ENCODE data around the gene UVRAG.

UVRAG gene

GRCh38 chr11:76158394-76159302, 343.6 kb downstream of the UVRAG start:
- DNase-seq (ENCODE audit: extremely low read depth, insufficient read length) = no peak
- H3K4me3 ChIP-seq (replicated peaks; ENCODE audit: low read depth, low read length) = no peak overlapping the region
- no peaks in the 10 kb centered on the region for H3K36me3 ChIP-seq (ENCODE audit: control insufficient read depth, insufficient read depth, low read length)
- TF ChIP-seq, protein P1, sequence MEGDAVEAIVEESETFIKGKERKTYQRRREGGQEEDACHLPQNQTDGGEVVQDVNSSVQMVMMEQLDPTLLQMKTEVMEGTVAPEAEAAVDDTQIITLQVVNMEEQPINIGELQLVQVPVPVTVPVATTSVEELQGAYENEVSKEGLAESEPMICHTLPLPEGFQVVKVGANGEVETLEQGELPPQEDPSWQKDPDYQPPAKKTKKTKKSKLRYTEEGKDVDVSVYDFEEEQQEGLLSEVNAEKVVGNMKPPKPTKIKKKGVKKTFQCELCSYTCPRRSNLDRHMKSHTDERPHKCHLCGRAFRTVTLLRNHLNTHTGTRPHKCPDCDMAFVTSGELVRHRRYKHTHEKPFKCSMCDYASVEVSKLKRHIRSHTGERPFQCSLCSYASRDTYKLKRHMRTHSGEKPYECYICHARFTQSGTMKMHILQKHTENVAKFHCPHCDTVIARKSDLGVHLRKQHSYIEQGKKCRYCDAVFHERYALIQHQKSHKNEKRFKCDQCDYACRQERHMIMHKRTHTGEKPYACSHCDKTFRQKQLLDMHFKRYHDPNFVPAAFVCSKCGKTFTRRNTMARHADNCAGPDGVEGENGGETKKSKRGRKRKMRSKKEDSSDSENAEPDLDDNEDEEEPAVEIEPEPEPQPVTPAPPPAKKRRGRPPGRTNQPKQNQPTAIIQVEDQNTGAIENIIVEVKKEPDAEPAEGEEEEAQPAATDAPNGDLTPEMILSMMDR (IDR thresholded peaks at IDR 0.05; ENCODE audit: insufficient read depth, low read length, poor library complexity, severe bottlenecking) = no peak
- no peaks in the 10 kb centered on the region; the same call in none of the 2 replicates for H3K27me3 ChIP-seq (replicated peaks; ENCODE audit: control insufficient read depth, insufficient read depth, low read length)

DNA sequence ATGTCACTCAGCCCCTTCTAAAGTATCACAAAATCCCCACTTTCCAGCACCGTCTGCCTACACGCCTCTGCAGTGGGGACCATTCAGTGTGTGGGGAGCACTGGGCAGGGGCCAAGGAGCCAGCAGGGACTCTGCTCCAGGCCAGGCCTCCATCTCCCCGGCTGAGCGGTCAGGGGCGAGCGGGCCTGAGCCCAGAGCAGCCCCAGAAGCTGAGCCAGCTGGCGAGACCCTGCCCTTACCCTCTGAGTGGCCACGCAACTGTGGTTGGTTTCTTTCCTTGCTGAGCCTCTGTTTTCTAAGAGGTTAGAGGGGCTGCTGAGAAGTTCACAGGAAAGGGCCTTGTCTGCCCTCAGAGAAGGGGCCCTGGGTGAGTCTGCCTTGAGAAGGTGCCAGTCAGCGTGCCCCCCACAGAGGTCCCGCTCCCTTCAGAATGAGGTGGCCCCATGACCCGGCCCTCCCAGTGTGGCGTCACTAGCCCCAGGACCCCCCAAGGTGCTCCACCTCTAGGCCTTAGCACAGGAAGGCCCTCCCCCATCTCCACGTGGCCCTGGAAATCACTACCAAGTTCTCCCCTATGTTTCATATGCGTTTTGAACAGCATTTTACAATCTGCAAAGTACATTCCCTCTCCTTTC, 344.4 kb downstream of the UVRAG start:
- DNase-seq (ENCODE audit: extremely low read depth, insufficient read length) = no peak
- Histone ChIP-seq H3K36me3 (ENCODE audit: control insufficient read depth, insufficient read depth, low read length) (no peaks in the 10 kb centered on the region), H3K27me3 (replicated peaks; ENCODE audit: control insufficient read depth, insufficient read depth, low read length) (no peaks in the 10 kb centered on the region; the same call in none of the 2 replicates), H3K4me3 (replicated peaks; ENCODE audit: low read depth, low read length) (no peak overlapping the region)
- TF ChIP-seq, protein P1 (IDR thresholded peaks at IDR 0.05; ENCODE audit: insufficient read depth, low read length, poor library complexity, severe bottlenecking) = no peak

GRCh38 chr11:76159983-76160661, 345.1 kb downstream of the UVRAG start:
- no peak overlapping the region for H3K4me3 ChIP-seq (replicated peaks; ENCODE audit: low read depth, low read length)
- TF ChIP-seq, protein P1 (IDR thresholded peaks at IDR 0.05; ENCODE audit: insufficient read depth, low read length, poor library complexity, severe bottlenecking) = no peak
- no peaks in the 10 kb centered on the region for H3K36me3 ChIP-seq (ENCODE audit: control insufficient read depth, insufficient read depth, low read length)
- H3K27me3 ChIP-seq (replicated peaks; ENCODE audit: control insufficient read depth, insufficient read depth, low read length) = no peaks in the 10 kb centered on the region; the same call in none of the 2 replicates
- DNase-seq (ENCODE audit: extremely low read depth, insufficient read length) = no peak

DNA sequence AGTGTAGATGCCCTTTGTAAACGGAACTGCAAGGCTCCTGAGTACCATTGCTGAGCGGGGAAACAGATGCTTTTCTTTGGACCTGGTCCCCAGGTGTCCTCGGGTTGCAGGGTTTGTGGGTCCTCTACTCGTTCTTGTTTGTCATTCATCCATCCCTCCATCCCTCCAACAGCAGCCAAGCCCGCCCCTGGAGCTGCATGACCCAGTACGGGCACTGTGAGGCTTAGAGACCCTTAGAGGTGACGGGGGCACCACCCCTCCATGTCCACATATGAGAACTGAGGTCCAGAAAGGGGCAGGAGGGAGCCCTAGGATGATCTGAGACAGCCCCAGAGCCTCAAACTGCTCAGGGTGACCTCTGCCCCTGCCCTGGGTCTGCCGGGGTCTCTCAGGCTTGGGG, 345.8 kb downstream of the UVRAG start:
- Histone ChIP-seq H3K36me3 (ENCODE audit: control insufficient read depth, insufficient read depth, low read length) (no peaks in the 10 kb centered on the region), H3K4me3 (replicated peaks; ENCODE audit: low read depth, low read length) (no peak overlapping the region), H3K27me3 (replicated peaks; ENCODE audit: control insufficient read depth, insufficient read depth, low read length) (no peaks in the 10 kb centered on the region; the same call in none of the 2 replicates)
- TF ChIP-seq, protein P1 (IDR thresholded peaks at IDR 0.05; ENCODE audit: insufficient read depth, low read length, poor library complexity, severe bottlenecking) = no peak
- no peak for DNase-seq (ENCODE audit: extremely low read depth, insufficient read length)

DNA sequence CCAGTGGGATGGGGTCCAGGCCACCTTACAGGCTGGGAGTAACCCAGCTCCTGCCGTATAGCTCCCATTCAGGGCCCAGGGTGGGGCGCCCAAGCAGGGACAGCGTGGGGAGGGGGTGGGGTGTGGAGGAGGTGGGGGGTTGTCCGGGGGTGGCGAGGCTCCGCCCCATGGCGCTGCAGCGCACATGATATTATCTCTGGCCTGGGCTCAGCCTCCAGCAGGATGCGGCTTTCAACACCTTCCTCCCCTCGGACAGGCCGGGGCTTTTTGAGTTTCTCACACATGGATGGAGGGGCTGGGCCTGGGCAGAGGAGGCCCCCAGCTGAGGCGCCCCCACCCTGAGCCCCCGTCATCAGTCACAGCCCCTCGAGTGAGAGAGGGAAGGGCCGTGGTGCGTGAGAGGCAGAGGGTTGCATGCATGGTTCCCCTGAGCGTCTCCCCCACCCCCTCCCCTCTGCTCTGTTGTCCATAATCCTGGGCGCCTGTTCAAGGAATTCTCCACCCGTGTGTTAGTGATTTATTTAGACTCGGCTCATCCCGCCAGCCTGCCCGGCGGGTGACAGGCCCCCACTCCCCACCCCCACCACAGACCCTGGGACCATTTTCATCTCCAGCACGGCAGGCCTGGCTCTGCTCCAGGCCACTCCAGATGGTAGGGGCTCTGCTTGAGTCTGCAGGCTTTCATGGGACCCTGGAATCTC, 346.4 kb downstream of the UVRAG start:
- Histone ChIP-seq H3K4me3 (replicated peaks; ENCODE audit: low read depth, low read length) (no peak overlapping the region), H3K36me3 (ENCODE audit: control insufficient read depth, insufficient read depth, low read length) (no peaks in the 10 kb centered on the region), H3K27me3 (replicated peaks; ENCODE audit: control insufficient read depth, insufficient read depth, low read length) (no peaks in the 10 kb centered on the region; the same call in none of the 2 replicates)
- DNase-seq (ENCODE audit: extremely low read depth, insufficient read length) = no peak
- TF ChIP-seq, protein P1 (IDR thresholded peaks at IDR 0.05; ENCODE audit: insufficient read depth, low read length, poor library complexity, severe bottlenecking) = no peak
